Liver (tissue), 9 donors: ENCODE measurements around the gene WDFY3. TPM values are rescaled to one million over a fixed set of nuclear protein-coding genes. Genes with fewer than 3 reads are reported as not detected.

ENCODE experiments used
- DNase-seq: peaks from one replicate; pipeline ENCODE4 v3.0.0-alpha.2; 2017; ENCODE audit warnings: low spot score
- H3K27ac ChIP-seq, 2 donors: one replicate each; pipeline ENCODE4 v1.7.0; 2013; ENCODE audit warnings: inconsistent platforms in 2 of 2, low read length in 2 of 2, control low read depth in 1 of 2, low read depth in 1 of 2, mild to moderate bottlenecking in 1 of 2
- H3K27me3 ChIP-seq, 4 donors: one replicate each; pipeline versions ENCODE4 v1.6.1 to v1.7.0; 2013; ENCODE audit warnings: low read length in 3 of 4, inconsistent platforms in 1 of 4, mild to moderate bottlenecking in 1 of 4, moderate library complexity in 1 of 4; ENCODE audit not compliant: control insufficient read depth in 4 of 4, insufficient read depth in 4 of 4
- H3K36me3 ChIP-seq, 4 donors: one replicate each; pipeline versions ENCODE4 v1.6.1 to v1.7.0; 2013; ENCODE audit warnings: low read length in 3 of 4, mild to moderate bottlenecking in 3 of 4, low read depth in 1 of 4, moderate library complexity in 1 of 4; ENCODE audit not compliant: control insufficient read depth in 4 of 4, insufficient read depth in 3 of 4
- H3K4me1 ChIP-seq, 4 donors: one replicate each; pipeline versions ENCODE4 v1.6.1 to v1.7.0; 2013; ENCODE audit warnings: low read length in 3 of 4, mild to moderate bottlenecking in 3 of 4, moderate library complexity in 1 of 4; ENCODE audit not compliant: control insufficient read depth in 4 of 4, insufficient read depth in 4 of 4
- H3K4me3 ChIP-seq, 3 donors: one replicate each; pipeline versions ENCODE4 v1.6.1 to v1.7.0; 2013; ENCODE audit warnings: low read length in 3 of 3, control low read depth in 1 of 3, low read depth in 1 of 3, mild to moderate bottlenecking in 1 of 3
- H3K9ac ChIP-seq, 2 donors: one replicate each; pipeline ENCODE4 v1.7.0; 2013; ENCODE audit warnings: low read length in 2 of 2, mild to moderate bottlenecking in 2 of 2, moderate library complexity in 2 of 2, control low read depth in 1 of 2, low read depth in 1 of 2
- H3K9me3 ChIP-seq, 4 donors: one replicate each; pipeline versions ENCODE4 v1.6.1 to v1.7.0; 2013; ENCODE audit warnings: low read length in 3 of 4; ENCODE audit not compliant: control insufficient read depth in 4 of 4
- EGR1 ChIP-seq, 2 donors: IDR thresholded peaks; 2 replicates each; pipeline ENCODE4 v1.6.1; 2016 to 2018; ENCODE audit warnings: antibody characterized with exemption in 2 of 2, low read depth in 2 of 2
- FOXA1 ChIP-seq: IDR thresholded peaks from 2 replicates; pipeline ENCODE4 v1.6.1; 2016; ENCODE audit warnings: antibody characterized with exemption
- FOXA2 ChIP-seq: IDR thresholded peaks from 2 replicates; pipeline ENCODE4 v1.6.1; 2016; ENCODE audit warnings: antibody characterized with exemption
- GABPA ChIP-seq, 2 donors: IDR thresholded peaks in 1 of 2; conservative IDR thresholded peaks in 1 of 2; 2 replicates each; pipeline ENCODE4 v1.6.1; 2016; ENCODE audit warnings: antibody characterized with exemption in 2 of 2, mild to moderate bottlenecking in 1 of 2, moderate library complexity in 1 of 2
- HNF4A ChIP-seq, 2 donors: conservative IDR thresholded peaks; 2 replicates each; pipeline ENCODE4 v1.6.1; 2016; ENCODE audit warnings: antibody characterized with exemption in 2 of 2, mild to moderate bottlenecking in 2 of 2
- HNF4G ChIP-seq: IDR thresholded peaks from 2 replicates; pipeline ENCODE4 v1.6.1; 2016; ENCODE audit warnings: antibody characterized with exemption
- JUND ChIP-seq, 2 donors: IDR thresholded peaks; 2 replicates each; pipeline ENCODE4 v1.6.1; 2016; ENCODE audit warnings: antibody characterized with exemption in 2 of 2
- NR2F2 ChIP-seq: IDR thresholded peaks from 2 replicates; pipeline ENCODE4 v1.6.1; 2016; ENCODE audit warnings: antibody characterized with exemption
- RAD21 ChIP-seq, 2 donors: IDR thresholded peaks; 2 replicates each; pipeline ENCODE4 v1.6.1; 2016; ENCODE audit warnings: antibody characterized with exemption in 2 of 2, mild to moderate bottlenecking in 2 of 2
- REST ChIP-seq: IDR thresholded peaks from 2 replicates; pipeline ENCODE4 v1.6.1; 2016; ENCODE audit warnings: antibody characterized with exemption, mild to moderate bottlenecking
- RXRA ChIP-seq, 2 donors: IDR thresholded peaks; 2 replicates each; pipeline ENCODE4 v1.6.1; 2017 to 2018; ENCODE audit warnings: antibody characterized with exemption in 2 of 2, mild to moderate bottlenecking in 1 of 2
- SP1 ChIP-seq: IDR thresholded peaks from 2 replicates; pipeline ENCODE4 v1.6.1; 2018; ENCODE audit warnings: antibody characterized with exemption, mild to moderate bottlenecking
- TAF1 ChIP-seq: conservative IDR thresholded peaks from 2 replicates; pipeline ENCODE4 v1.6.1; 2016; ENCODE audit warnings: antibody characterized with exemption, mild to moderate bottlenecking
- YY1 ChIP-seq: IDR thresholded peaks from 2 replicates; pipeline ENCODE4 v1.6.1; 2016; ENCODE audit warnings: antibody characterized with exemption, mild to moderate bottlenecking
- WGBS: extraction: QIAGEN DNeasy Blood & Tissue Kit; methylation state at CpG from one replicate; pipeline ENCODE4 v1.1.7; 2013; 5-methylcytosine and 5-hydroxymethylcytosine counted together
- polyA plus RNA-seq, 2 donors: library from polyadenylated mRNA; stranded (reverse) in 1 of 2; unstranded in 1 of 2; fragments of 200-250 nt in 1 of 2; fragments of >200 nt in 1 of 2; fragmentation: Nextera tagmentation in 1 of 2; extraction: Ambion mirVana in 1 of 2; gene quantifications; one replicate each; pipeline versions ENCODE4 v1.2.1 to v1.2.3, GENCODE V29; 2013 to 2015
- total RNA-seq, 2 donors: library from RNA; depleted of rRNA; stranded (reverse); fragments of >200 nt; gene quantifications; one replicate each; pipeline ENCODE4 v1.2.3, GENCODE V29; 2014
- TF ChIP-seq, protein P1 (sequence below): IDR thresholded peaks from 2 replicates; pipeline ENCODE4 v1.6.1; 2016; ENCODE audit warnings: antibody characterized with exemption
- TF ChIP-seq, protein P2 (sequence below): IDR thresholded peaks from 2 replicates; pipeline ENCODE4 v1.6.1; 2016; ENCODE audit warnings: antibody characterized with exemption
- TF ChIP-seq, protein P3 (sequence below): fragments of 150-350 bp; IDR thresholded peaks from 2 replicates; pipeline ENCODE4 v1.5.1; 2017; ENCODE audit warnings: improper control_type of control experiment, low read depth, low read length; ENCODE audit not compliant: missing input control
- donor health status: healthy.
- donor health status: healthy.
- donor health status: healthy.
- donor health status: healthy.
- donor health status: healthy.

The WDFY3 gene
- total and polyA plus RNA-seq, 4 donors: 3.2 to 50.5 (median 19.2) TPM

DNA sequence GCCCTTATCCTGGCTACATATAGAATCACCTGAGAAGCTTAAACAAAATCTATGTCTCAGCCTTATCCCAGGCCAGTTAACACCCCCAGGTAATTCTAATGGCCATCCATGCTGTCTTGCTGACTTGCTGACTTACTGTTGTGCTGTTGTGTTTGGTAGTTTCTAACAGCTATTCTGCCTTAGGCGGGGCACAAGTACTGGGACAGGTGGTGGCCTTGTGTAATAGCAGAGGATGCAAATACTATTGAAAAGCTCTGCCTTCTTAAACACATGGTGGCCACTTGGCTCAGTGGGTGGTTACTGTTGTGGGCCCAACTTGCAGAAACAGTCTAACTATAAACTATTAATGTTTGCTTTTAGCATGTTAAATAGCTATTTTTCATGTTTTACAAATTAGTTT is 327.3 kb downstream of the WDFY3 start:
- Histone ChIP-seq H3K36me3 (no peaks in the 10 kb centered on the region), H3K9ac (no peak overlapping the region), H3K27ac (no peak overlapping the region), H3K4me1 (no peaks in the 10 kb centered on the region), H3K27me3 (peaks cover 0 to 5% (median 0%) of the 10 kb centered on the region in 4 donors), H3K4me3 (no peak overlapping the region), H3K9me3 (no peaks in the 10 kb centered on the region)
- DNase-seq: no peak
- WGBS: 91% methylated on average over 1 of the region's 1 CpG
- TF ChIP-seq, protein P1, sequence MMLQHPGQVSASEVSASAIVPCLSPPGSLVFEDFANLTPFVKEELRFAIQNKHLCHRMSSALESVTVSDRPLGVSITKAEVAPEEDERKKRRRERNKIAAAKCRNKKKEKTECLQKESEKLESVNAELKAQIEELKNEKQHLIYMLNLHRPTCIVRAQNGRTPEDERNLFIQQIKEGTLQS: no peak
- TF ChIP-seq HNF4G (no peak), SP1 (no peak), FOXA1 (no peak), FOXA2 (no peak), RAD21 (IDR thresholded peaks at IDR 0.05) (no peak), HNF4A (conservative IDR thresholded peaks at IDR 0.05) (no peak), TAF1 (no peak), YY1 (no peak), RXRA (IDR thresholded peaks at IDR 0.05) (no peak), JUND (IDR thresholded peaks at IDR 0.05) (no peak)

DNA sequence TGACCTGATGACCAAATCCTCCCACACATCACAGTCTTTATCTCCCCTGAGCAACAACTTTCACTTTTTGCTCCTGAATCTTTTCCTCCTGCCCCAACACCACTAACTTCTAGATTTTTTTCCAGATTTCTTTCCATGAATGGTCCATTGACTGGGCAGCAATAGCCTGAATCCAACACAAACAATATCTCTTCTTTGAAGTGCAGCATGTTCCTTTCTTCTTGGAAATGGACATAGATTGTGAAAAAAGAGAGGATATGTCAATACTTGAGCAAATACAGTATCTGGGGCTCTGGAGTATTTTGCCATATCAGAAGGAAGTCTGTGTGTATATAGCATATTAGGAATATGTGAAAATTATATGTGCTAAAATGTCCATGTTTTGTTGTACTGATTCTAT is 328.4 kb downstream of the WDFY3 start:
- TF ChIP-seq, protein P2, sequence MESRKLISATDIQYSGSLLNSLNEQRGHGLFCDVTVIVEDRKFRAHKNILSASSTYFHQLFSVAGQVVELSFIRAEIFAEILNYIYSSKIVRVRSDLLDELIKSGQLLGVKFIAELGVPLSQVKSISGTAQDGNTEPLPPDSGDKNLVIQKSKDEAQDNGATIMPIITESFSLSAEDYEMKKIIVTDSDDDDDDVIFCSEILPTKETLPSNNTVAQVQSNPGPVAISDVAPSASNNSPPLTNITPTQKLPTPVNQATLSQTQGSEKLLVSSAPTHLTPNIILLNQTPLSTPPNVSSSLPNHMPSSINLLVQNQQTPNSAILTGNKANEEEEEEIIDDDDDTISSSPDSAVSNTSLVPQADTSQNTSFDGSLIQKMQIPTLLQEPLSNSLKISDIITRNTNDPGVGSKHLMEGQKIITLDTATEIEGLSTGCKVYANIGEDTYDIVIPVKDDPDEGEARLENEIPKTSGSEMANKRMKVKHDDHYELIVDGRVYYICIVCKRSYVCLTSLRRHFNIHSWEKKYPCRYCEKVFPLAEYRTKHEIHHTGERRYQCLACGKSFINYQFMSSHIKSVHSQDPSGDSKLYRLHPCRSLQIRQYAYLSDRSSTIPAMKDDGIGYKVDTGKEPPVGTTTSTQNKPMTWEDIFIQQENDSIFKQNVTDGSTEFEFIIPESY: no peak
- TF ChIP-seq GABPA (IDR thresholded peaks at IDR 0.05 in 1 of 2, conservative IDR thresholded peaks at IDR 0.05 in 1 of 2): no peak
- no peak overlapping the region for H3K4me3 ChIP-seq
- H3K27me3 ChIP-seq: peaks cover 0 to 5% (median 0%) of the 10 kb centered on the region in 4 donors
- no peak overlapping the region for H3K27ac ChIP-seq
- no peak overlapping the region for H3K9ac ChIP-seq
- no peaks in the 10 kb centered on the region for H3K9me3 ChIP-seq
- no peak for DNase-seq
- H3K4me1 ChIP-seq: no peaks in the 10 kb centered on the region
- no peaks in the 10 kb centered on the region for H3K36me3 ChIP-seq

DNA sequence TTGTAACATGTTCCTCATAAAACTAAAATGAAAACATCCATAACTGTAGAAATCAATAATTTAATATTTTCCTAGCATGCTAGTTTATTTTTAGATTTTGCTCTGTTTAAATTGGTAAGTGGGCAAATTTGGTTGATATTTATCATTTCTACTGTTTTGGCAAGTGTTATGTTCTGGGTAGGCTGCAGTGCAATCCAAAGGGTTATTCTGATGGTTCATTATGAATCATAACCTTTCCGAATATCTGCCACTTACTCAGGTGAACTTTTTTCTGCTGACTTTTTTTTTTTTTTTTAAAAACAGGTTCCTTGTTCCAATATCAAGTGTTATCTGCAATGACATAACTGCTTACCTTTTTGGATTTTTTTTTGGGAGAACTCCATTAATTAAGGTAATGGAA is 331.5 kb downstream of the WDFY3 start:
- 95% methylated on average over 1 of the region's 1 CpG for WGBS
- DNase-seq: no peak
- TF ChIP-seq, protein P3, sequence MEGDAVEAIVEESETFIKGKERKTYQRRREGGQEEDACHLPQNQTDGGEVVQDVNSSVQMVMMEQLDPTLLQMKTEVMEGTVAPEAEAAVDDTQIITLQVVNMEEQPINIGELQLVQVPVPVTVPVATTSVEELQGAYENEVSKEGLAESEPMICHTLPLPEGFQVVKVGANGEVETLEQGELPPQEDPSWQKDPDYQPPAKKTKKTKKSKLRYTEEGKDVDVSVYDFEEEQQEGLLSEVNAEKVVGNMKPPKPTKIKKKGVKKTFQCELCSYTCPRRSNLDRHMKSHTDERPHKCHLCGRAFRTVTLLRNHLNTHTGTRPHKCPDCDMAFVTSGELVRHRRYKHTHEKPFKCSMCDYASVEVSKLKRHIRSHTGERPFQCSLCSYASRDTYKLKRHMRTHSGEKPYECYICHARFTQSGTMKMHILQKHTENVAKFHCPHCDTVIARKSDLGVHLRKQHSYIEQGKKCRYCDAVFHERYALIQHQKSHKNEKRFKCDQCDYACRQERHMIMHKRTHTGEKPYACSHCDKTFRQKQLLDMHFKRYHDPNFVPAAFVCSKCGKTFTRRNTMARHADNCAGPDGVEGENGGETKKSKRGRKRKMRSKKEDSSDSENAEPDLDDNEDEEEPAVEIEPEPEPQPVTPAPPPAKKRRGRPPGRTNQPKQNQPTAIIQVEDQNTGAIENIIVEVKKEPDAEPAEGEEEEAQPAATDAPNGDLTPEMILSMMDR: no peak
- TF ChIP-seq, protein P1: no peak
- TF ChIP-seq HNF4G: no peak
- TF ChIP-seq RXRA (IDR thresholded peaks at IDR 0.05): no peak
- no peak for TF ChIP-seq EGR1 (IDR thresholded peaks at IDR 0.05; ENCODE audit: low read depth in 2 of 2)
- TF ChIP-seq TAF1: no peak
- TF ChIP-seq JUND (IDR thresholded peaks at IDR 0.05): no peak
- no peak for TF ChIP-seq FOXA2
- TF ChIP-seq FOXA1: no peak
- TF ChIP-seq, protein P2: no peak
- TF ChIP-seq GABPA (IDR thresholded peaks at IDR 0.05 in 1 of 2, conservative IDR thresholded peaks at IDR 0.05 in 1 of 2): no peak
- TF ChIP-seq NR2F2: no peak
- TF ChIP-seq SP1: no peak
- no peak for TF ChIP-seq REST
- TF ChIP-seq YY1: no peak
- TF ChIP-seq RAD21 (IDR thresholded peaks at IDR 0.05): no peak
- Histone ChIP-seq H3K27ac (no peak overlapping the region), H3K4me3 (no peak overlapping the region), H3K27me3 (no peaks in the 10 kb centered on the region), H3K9ac (no peak overlapping the region), H3K4me1 (no peaks in the 10 kb centered on the region), H3K36me3 (no peaks in the 10 kb centered on the region), H3K9me3 (no peaks in the 10 kb centered on the region)
